HG02970 (cell line): ENCODE results near the gene PLPP4.

Source experiments
- ATAC-seq: cut with Tn5 transposase; IDR thresholded peaks from one replicate; pipeline ENCODE4 v1.9.1; 2021; ENCODE audit warnings: mild to moderate bottlenecking, moderate library complexity, moderate number of reproducible peaks; ENCODE audit not compliant: unreplicated experiment, low FRiP score

PLPP4 gene

GRCh38 chr10:120455606-120456005 is 1.4 kb upstream of the PLPP4 start:
- no peak for ATAC-seq

GRCh38 chr10:120456143-120456625 is 843 bp upstream of the PLPP4 start:
- no peak for ATAC-seq

DNA sequence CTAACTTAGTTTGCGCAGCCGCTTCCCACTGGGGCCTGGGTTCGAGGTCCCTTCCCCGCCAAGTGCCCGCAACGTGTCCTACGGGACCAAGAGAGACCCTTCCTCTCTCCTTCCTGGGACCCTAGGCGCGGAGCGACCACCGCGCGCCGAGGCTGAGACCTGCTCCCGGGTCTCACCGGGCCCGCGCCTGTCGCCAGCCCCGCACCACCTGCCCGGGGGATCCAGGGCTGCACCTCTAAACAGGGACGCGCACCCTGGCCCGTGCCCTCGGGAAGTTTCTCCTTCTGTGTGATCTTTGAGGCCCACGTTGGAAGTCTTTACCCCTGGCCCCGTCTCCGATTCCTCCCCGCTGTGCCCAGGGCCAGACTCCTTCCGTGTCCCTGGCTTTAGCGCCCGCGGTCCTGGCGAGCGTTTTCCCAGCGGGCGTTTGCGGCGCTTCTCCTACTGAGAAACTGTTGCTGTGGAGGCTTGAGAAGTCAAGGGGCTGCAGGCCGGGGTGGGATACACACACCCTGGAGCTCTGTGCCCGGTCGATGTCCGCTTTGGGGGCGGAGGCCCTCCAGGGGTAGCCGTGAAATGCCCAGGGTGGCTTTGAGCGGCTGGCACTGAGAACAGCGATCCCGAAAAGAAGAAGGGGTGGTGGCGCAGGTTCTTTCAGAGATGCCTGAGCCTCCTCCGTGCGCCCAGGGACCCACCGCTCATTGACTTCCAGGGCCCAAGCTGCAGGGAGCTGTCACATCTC is 575 bp downstream of the PLPP4 start:
- no peak for ATAC-seq

DNA sequence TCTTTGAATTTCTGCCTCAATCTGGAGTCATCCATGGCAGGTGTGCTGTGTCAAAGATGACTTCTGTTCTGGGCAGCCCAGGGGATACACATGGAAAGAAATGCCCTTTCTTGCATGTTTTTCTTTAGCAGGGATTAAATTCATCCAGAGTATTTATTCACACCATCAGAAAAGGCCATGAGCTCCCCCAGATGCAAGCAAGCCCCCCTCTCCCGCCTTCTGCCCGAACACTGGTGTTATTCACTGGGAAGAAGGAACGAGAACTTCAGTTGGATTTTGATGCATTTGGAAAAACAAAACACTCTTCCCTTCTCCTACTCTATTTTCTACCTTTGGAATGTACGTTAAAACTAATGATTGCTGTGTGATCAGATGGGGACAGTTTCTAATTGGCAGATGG is 1.4 kb downstream of the PLPP4 start:
- no peak for ATAC-seq

DNA sequence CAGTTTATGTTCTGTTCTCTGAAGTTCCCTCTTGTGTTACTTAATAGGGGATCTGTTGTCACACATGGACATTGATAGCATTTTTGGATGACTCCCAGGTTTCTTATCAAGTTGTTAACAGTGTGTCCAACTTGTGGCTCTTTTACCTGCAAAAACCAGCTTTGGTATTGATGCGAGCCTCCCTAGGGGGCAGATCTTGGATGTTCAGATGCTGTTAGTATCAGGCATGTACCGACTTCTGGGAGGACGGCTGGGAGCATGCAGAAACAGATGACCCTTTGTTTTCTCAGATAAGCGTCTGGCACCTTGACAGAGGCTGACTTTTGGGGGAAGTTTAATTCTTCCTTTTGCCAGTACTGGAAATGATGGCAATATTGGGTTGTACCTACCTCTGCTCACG is 2.2 kb downstream of the PLPP4 start:
- ATAC-seq = no peak

DNA sequence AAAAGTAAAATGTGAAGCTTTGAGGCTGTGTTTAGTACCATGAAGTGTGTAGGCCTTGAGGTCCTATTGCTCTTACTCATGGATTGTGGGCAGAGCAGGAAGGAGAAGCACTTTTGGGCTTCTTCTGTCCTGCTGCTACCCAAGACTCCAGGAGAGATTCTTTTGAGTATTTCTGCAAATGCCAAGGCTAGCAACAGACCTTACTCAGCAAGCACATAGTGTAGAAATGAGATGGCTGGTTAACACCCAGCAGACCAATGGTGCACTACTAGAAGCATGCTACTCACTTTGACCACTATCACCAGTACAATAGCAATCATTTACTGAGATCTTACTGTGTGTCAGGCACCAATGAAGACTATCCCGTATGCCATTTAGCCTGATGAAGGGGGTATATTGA is 3.2 kb downstream of the PLPP4 start:
- ATAC-seq = no peak

GRCh38 chr10:120460776-120461175 is 3.7 kb downstream of the PLPP4 start:
- no peak for ATAC-seq

- no peak for ATAC-seq
These were observed 5.1 kb downstream of the PLPP4 start for GRCh38 chr10:120462018-120462682.

GRCh38 chr10:120465138-120465537 is 8.1 kb downstream of the PLPP4 start:
- ATAC-seq = no peak

DNA sequence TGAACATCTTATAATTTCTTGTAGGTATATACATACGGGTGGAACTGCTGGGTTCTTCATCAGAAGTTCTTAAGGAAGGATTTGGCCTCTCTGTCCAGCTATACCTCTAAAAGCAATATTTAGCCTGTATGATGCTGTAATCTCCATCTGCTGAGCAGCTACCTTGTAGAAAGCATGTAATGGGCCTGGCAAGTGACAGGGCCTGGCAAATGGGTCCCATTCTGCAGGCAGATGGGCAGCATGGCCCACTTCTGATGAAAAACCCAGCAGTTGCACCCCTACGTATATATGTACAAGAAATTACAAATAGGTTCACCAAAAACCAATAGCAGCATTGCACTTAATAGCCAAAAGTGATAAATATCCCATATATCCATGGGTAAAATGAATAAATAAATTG is 9.0 kb downstream of the PLPP4 start:
- ATAC-seq = no peak

GRCh38 chr10:120473593-120473992 is 16.6 kb downstream of the PLPP4 start:
- no peak for ATAC-seq

DNA sequence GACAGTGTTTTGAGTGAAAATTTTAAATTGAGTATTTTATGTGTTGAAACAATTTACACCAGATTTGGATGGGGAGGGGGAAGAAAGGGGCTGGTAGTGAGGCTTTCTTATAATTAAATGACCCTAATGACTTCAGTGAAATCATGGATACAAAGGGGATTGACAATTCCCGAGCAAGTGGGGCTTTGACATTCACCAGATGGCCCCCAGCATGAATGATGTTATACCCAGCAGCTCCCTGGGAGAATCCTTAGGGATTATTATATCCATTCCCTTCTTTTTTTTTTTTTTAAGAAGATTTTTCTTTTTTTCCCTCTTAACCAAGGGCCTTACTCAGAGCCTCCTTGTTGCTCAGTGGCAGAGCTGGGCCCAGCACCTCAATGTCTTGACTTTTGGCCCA is 17.9 kb downstream of the PLPP4 start:
- ATAC-seq = no peak

- no peak for ATAC-seq
These were observed 19.1 kb downstream of the PLPP4 start for GRCh38 chr10:120475844-120476791.

- no peak for ATAC-seq
These were observed 20.2 kb downstream of the PLPP4 start for GRCh38 chr10:120477021-120477742.

DNA sequence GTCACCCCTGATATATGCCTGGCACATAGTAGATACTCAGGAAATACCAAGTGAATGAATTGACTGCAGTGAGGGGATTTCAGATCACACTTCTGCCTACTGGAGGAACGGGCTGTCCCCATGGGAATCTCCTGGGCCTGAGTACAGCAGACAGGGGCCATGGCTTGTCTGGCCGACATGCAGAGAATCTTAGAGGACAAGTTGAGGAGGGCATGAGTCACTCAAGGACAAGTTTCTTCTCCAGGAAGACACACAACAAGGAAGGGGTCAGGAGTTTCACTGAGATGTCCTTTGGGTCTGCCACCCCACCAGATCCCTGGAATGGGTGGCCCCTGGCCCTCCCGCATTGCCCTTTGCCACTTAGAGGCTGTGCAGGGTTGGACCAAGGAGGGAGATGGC is 20.7 kb downstream of the PLPP4 start:
- ATAC-seq = no peak

DNA sequence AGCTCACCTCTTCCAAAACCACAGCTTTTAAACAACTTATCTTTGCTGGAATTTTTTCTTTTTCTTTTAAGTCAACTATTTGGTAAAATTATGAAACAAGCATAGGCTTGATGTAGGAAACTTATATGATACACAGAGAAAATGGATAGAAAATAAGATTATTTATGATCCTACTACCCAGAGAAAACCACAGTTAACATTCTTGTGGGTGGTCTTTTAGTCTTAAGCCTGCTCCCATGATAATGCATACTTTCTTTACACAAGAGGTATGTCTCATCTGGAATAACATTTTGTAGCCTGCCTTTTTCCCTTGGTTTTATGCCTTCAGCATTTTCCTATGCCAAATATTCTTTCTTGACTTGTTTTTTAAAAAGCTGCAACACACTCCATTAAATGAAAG is 21.4 kb downstream of the PLPP4 start:
- no peak for ATAC-seq

DNA sequence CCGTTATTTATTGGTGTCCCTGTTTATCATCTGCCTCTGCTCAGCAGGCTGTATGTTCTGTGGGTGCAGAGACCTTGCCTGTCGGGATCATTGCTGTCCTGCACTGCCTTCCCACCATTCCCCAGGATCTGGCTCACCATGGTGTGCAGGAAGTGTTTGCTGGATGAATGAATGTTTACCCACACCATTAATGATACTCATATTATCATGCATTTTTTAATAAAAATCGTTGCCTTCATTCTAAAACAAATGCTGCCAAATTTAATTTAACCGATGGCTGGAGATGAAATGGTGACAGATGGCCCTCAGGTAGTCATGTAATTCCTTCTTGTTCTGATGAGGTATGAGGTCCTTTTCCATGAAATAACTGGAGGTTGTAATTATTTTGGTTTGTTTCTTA is 22.5 kb downstream of the PLPP4 start:
- ATAC-seq = no peak

GRCh38 chr10:120480065-120480600 is 23.1 kb downstream of the PLPP4 start:
- ATAC-seq = no peak

GRCh38 chr10:120480848-120481247 is 23.8 kb downstream of the PLPP4 start:
- ATAC-seq = no peak

GRCh38 chr10:120483006-120483405 is 26.0 kb downstream of the PLPP4 start:
- ATAC-seq = no peak
